Liver (tissue), 3 donors: ENCODE data around the gene C10orf67.

Experiments used
- ATF3 ChIP-seq: IDR thresholded peaks from 2 replicates; pipeline ENCODE4 v1.6.1; 2016; ENCODE audit warnings: antibody characterized with exemption
- CTCF ChIP-seq: fragments of 150-350 bp; IDR thresholded peaks from 2 replicates; pipeline ENCODE4 v1.5.1; 2017; ENCODE audit warnings: improper control_type of control experiment, low read depth, low read length; ENCODE audit not compliant: missing input control
- EGR1 ChIP-seq, 2 donors: IDR thresholded peaks; 2 replicates each; pipeline ENCODE4 v1.6.1; 2016 to 2018; ENCODE audit warnings: antibody characterized with exemption in 2 of 2, low read depth in 2 of 2
- FOXA1 ChIP-seq: IDR thresholded peaks from 2 replicates; pipeline ENCODE4 v1.6.1; 2016; ENCODE audit warnings: antibody characterized with exemption
- GABPA ChIP-seq, 2 donors: IDR thresholded peaks in 1 of 2; conservative IDR thresholded peaks in 1 of 2; 2 replicates each; pipeline ENCODE4 v1.6.1; 2016; ENCODE audit warnings: antibody characterized with exemption in 2 of 2, mild to moderate bottlenecking in 1 of 2, moderate library complexity in 1 of 2
- JUND ChIP-seq, 2 donors: IDR thresholded peaks; 2 replicates each; pipeline ENCODE4 v1.6.1; 2016; ENCODE audit warnings: antibody characterized with exemption in 2 of 2
- MAX ChIP-seq: IDR thresholded peaks from 2 replicates; pipeline ENCODE4 v1.6.1; 2016; ENCODE audit warnings: antibody characterized with exemption
- RAD21 ChIP-seq, 2 donors: IDR thresholded peaks; 2 replicates each; pipeline ENCODE4 v1.6.1; 2016; ENCODE audit warnings: antibody characterized with exemption in 2 of 2, mild to moderate bottlenecking in 2 of 2
- REST ChIP-seq: IDR thresholded peaks from 2 replicates; pipeline ENCODE4 v1.6.1; 2016; ENCODE audit warnings: antibody characterized with exemption, mild to moderate bottlenecking
- SP1 ChIP-seq: IDR thresholded peaks from 2 replicates; pipeline ENCODE4 v1.6.1; 2018; ENCODE audit warnings: antibody characterized with exemption, mild to moderate bottlenecking
- TAF1 ChIP-seq: conservative IDR thresholded peaks from 2 replicates; pipeline ENCODE4 v1.6.1; 2016; ENCODE audit warnings: antibody characterized with exemption, mild to moderate bottlenecking
- YY1 ChIP-seq: IDR thresholded peaks from 2 replicates; pipeline ENCODE4 v1.6.1; 2016; ENCODE audit warnings: antibody characterized with exemption, mild to moderate bottlenecking
- donor health status: healthy.
- donor health status: healthy.

GRCh38 chr10:23203369-23204325, 140.9 kb downstream of the C10orf67 start:
- no peak for TF ChIP-seq CTCF
- TF ChIP-seq YY1: no peak
- no peak for TF ChIP-seq RAD21 (IDR thresholded peaks at IDR 0.05)
- no peak for TF ChIP-seq REST
- no peak for TF ChIP-seq ATF3
- no peak for TF ChIP-seq GABPA (IDR thresholded peaks at IDR 0.05 in 1 of 2, conservative IDR thresholded peaks at IDR 0.05 in 1 of 2)
- no peak for TF ChIP-seq MAX
- no peak for TF ChIP-seq EGR1 (IDR thresholded peaks at IDR 0.05; ENCODE audit: low read depth in 2 of 2)
- TF ChIP-seq FOXA1: no peak
- TF ChIP-seq TAF1: no peak
- TF ChIP-seq SP1: no peak
- no peak for TF ChIP-seq JUND (IDR thresholded peaks at IDR 0.05)
